Activated T-cell treated with anti-CD3 and anti-CD28 coated beads, Interleukin-2, amount 50 U/mL, for 24 hours (primary cell): Measurements from ENCODE around the gene PPP1R27.

Experiments used
- DNase-seq: peaks from one replicate; pipeline ENCODE4 v3.0.0-alpha.2; 2020
- H3K27ac Mint-ChIP-seq: 2 replicates; pipeline ENCODE4 v1.8.0; 2020; ENCODE audit warnings: mild to moderate bottlenecking, mixed read lengths
- H3K27me3 Mint-ChIP-seq: 2 replicates; pipeline ENCODE4 v1.8.0; 2020; ENCODE audit warnings: mixed read lengths
- H3K36me3 Mint-ChIP-seq: 2 replicates; pipeline ENCODE4 v1.8.0; 2020; ENCODE audit warnings: low read depth, mixed read lengths
- H3K4me1 Mint-ChIP-seq: 2 replicates; pipeline ENCODE4 v1.8.0; 2020; ENCODE audit warnings: low read depth, mixed read lengths
- H3K4me3 Mint-ChIP-seq: 2 replicates; pipeline ENCODE4 v1.8.0; 2020; ENCODE audit warnings: mild to moderate bottlenecking, moderate library complexity, mixed read lengths
- H3K9me3 Mint-ChIP-seq: 2 replicates; pipeline ENCODE4 v1.8.0; 2020; ENCODE audit warnings: mixed read lengths

The PPP1R27 gene, protein sequence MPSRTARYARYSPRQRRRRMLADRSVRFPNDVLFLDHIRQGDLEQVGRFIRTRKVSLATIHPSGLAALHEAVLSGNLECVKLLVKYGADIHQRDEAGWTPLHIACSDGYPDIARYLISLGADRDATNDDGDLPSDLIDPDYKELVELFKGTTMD

DNA sequence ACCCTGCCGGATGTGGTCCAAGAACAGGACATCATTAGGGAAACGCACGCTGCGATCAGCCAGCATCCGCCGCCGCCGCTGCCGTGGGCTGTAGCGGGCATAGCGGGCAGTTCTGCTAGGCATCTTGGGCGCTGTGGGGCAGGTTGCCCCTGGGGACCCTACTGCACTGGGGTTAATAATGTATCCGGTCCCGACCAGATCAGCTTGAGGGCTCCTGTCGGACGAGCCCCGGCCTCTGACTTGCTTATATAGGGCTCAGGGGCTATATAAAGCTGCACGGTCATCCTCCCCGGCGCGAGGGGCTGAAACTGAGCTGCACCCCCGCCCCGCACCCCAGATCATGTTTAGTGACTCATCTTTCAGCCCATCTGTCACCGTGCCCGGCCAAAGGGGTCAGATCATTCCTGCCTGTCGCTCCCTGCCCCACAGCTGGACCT is at the start of gene PPP1R27:
Gene PPP1R27 (minus strand): TSS at position 220 of the 437 bp plus-strand sequence. CDS start 97 bp downstream, at position 123.
- Mint-ChIP-seq H3K9me3 (no peaks in the 10 kb centered on the region), H3K4me3 (peak within 1 kb of the TSS; percentile 88), H3K27me3 (no peaks in the 10 kb centered on the region), H3K36me3 (peaks cover 25% of the 10 kb centered on the region), H3K27ac (peak within 1 kb of the TSS; percentile 94), H3K4me1 (peaks cover 24% of the 10 kb centered on the region)
- no peak for DNase-seq

DNA sequence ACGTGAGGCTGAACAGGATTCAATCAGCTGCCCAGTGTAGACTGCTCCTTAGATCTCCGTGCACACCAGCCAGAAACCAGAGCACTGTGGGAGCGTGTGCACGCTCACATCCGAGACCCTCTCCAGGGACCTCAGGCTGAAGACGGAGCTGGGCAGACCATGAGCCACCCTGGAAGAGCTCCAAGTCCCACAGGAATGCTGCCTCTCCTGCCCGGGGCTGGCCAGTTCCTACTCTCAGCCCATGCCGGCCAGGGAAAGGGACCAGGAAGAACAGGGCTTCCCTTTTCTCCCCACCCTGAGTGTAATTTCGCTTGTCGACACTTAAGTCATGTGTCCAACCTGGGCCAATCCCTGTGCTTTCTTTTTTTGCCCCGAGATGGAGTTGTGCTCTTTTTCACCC is 49.7 kb upstream of the PPP1R27 start:
- peaks cover 97% of the 10 kb centered on the region for H3K36me3 Mint-ChIP-seq
- H3K27ac Mint-ChIP-seq: peak overlapping the region; percentile 22
- peaks cover 27% of the 10 kb centered on the region for H3K4me1 Mint-ChIP-seq
- no peak for DNase-seq
- H3K9me3 Mint-ChIP-seq: no peaks in the 10 kb centered on the region
- no peaks in the 10 kb centered on the region for H3K27me3 Mint-ChIP-seq
- no peak overlapping the region for H3K4me3 Mint-ChIP-seq

DNA sequence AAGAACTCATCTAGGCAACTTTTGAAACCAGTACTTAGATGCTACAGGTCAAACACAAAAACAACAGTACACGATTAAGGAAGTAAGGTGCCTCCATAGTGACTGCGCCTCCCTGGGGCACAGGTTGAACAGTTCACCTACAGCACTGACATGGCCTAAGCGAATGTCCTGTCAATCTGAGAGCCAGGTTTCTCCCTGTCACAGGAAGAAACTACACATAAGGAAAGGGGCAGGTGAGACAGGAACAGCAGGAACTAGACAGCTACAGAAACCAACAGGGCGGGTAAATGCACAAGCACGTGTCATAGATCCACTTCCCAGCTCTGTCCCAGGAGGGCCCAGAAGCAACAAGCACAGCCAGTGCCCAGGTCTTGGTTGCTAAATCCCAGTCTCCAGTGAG is 44.3 kb upstream of the PPP1R27 start:
- H3K4me1 Mint-ChIP-seq: peaks cover 10% of the 10 kb centered on the region
- no peaks in the 10 kb centered on the region for H3K27me3 Mint-ChIP-seq
- no peaks in the 10 kb centered on the region for H3K9me3 Mint-ChIP-seq
- peaks cover 69% of the 10 kb centered on the region for H3K36me3 Mint-ChIP-seq
- peak overlapping the region; percentile 2 for H3K27ac Mint-ChIP-seq
- DNase-seq: no peak
- no peak overlapping the region for H3K4me3 Mint-ChIP-seq

DNA sequence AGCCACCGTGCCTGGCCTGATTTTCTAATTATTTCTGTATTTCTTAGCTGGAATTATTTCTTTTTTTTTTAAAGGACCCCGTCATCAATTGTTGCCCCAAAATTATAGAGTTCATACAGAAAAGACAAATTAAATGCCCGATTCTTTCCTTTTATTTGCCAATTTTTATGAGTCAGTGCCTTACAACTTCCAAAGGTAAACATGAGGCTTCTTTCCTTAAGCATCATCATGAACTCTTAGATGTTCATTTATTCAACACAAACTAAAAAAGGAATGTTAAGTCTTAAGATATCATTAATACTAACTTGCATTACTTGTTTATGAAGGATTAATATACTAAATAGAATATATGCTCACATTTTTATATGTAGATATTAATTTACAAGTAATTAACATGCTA is 43.4 kb upstream of the PPP1R27 start:
- Mint-ChIP-seq H3K27me3 (no peaks in the 10 kb centered on the region), H3K4me3 (no peak overlapping the region), H3K4me1 (peaks cover 18% of the 10 kb centered on the region), H3K27ac (no peak overlapping the region), H3K36me3 (peaks cover 67% of the 10 kb centered on the region), H3K9me3 (no peaks in the 10 kb centered on the region)
- no peak for DNase-seq

DNA sequence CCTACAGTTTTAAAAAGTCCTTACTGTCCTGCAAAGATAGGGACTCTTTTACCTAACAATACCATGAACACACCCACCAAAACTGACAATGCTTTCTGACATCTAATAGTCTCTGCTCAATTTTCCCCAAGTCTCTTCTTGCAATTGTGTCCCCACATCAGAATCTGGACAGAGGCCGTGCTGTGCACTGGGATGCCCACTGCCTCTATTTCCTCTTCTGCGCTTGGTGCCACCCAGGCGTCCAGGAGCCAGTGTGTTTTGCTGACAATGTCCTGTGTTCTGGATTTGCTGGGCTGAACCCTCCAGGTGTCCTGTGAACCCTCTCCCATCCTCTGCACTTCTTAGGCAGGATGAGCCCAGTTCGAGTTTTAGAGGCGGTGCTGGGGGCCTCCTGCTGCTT is 42.7 kb upstream of the PPP1R27 start:
- DNase-seq: no peak
- H3K9me3 Mint-ChIP-seq: no peaks in the 10 kb centered on the region
- peaks cover 68% of the 10 kb centered on the region for H3K36me3 Mint-ChIP-seq
- H3K27me3 Mint-ChIP-seq: no peaks in the 10 kb centered on the region
- H3K27ac Mint-ChIP-seq: peak overlapping the region; percentile 50
- H3K4me1 Mint-ChIP-seq: peaks cover 25% of the 10 kb centered on the region
- H3K4me3 Mint-ChIP-seq: no peak overlapping the region

DNA sequence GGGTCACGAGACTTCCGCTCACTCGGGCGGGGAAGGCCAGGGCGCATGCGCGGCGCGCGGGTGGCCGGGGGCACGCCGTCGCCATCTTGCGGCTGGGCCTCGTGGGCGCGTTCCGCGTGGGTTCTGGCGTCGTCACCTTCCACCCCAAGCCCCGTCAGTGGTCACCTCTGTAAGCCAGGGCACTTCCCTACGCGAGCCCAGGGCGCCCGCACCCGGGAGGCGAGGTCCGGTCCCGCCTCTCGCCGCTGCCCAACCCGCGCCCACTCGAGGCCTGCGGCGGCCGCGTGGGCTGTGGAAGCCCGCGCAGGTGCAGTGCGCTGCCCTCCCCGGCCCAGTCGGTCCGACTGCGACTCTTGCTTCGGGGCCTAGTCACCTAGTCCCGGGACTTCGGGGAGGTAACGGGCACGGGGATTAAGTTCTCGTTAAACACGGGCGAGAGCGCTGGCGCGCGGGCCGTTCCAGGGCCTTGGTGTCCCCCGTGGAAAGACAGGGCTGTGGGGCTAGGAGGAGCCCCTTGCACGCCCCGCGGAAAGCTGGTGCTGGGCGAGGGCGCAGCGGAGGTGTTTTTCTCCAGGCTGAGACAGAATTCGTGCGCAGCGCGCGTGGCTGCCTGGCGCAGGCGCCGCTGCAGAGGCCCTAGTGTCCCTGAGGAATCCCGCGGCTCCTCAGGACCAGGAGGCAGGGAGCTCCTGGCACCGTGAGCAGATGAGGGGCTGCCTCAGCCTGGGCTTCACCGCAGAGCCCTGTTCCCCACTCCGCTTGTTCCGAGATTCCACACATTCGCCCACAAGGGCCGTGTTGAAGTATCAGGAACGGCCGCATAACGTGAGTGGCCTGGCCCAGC is 36.8 kb upstream of the PPP1R27 start:
- DNase-seq: peak; percentile 96
- Mint-ChIP-seq H3K27me3 (no peaks in the 10 kb centered on the region), H3K36me3 (peaks cover 58% of the 10 kb centered on the region), H3K4me3 (peak overlapping the region; percentile 87), H3K27ac (peak overlapping the region; percentile 97), H3K4me1 (peaks cover 50% of the 10 kb centered on the region), H3K9me3 (no peaks in the 10 kb centered on the region)

DNA sequence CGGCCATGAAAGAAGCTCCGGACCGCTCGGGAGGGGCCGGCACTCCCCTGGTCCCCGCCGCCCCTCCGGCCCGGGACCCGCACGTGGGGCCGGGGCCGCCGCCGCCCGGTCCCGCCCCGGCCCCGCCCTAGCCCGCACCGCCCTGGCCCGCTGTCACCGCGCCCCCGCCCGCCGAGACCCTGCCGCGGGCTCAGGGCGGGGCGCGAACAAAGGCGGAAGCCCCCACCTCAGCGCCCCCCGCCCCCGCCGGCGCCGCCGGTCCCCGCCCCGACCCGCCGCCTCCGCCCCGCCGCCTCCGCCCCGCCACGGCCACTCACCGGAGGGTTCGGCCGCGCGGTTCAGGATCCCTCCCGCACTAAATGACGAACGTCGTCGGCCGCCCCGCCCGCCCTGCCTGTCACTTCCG is 36.1 kb upstream of the PPP1R27 start, which contains the start of gene ARHGDIA:
Gene ARHGDIA (minus strand): TSS at position 357 of the 406 bp plus-strand sequence. CDS start 1,407 bp downstream, outside the sequence.
- Mint-ChIP-seq H3K36me3 (peaks cover 64% of the 10 kb centered on the region), H3K4me3 (peak within 1 kb of the TSS; percentile 93), H3K4me1 (peaks cover 55% of the 10 kb centered on the region), H3K27me3 (no peaks in the 10 kb centered on the region), H3K9me3 (no peaks in the 10 kb centered on the region), H3K27ac (peak within 1 kb of the TSS; percentile 97)
- DNase-seq: no peak

DNA sequence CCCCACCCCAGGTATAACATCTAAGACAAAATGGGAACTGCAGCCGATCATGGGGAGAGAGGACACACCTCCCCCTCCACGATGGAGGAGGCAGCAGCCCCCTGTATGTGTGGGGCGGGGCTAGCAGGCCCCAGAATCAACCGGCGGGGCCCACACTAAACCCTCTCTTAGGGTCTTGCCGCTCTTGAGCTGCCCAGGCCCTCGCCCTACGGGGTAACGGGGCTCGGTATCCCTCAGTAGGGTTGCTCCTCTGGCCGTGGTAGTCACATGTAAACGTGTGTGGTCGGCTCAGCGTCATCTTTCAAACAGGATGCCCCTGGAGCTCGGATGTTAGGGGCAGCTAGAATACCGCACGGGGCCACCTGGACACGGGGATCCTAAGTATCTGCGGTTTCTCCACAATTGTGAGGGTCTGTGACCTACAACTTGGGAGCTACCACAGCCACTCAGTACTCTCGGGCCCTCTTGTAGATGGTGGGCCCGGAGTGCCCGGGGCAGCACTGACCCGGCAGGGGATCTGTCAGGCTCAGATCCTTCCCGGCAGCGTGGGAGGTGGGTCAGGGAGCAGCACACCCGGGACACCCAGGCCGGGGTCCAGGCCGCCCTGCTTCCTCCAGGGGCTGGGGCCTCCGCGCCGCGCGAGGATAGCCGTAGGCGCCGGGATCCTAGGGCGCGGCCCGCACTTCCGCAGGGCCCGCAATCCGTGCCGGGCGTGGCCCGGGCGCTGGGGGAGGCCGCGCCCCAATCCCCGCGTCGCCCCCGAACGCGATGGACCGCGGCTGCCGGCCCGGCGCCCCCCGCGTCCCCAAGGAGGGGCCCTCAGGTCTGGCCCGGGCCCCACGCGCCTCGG is 35.5 kb upstream of the PPP1R27 start:
- Mint-ChIP-seq H3K4me3 (peak overlapping the region; percentile 93), H3K4me1 (peaks cover 59% of the 10 kb centered on the region), H3K27ac (peak overlapping the region; percentile 94), H3K9me3 (no peaks in the 10 kb centered on the region), H3K27me3 (no peaks in the 10 kb centered on the region), H3K36me3 (peaks cover 70% of the 10 kb centered on the region)
- peak; percentile 73 for DNase-seq

DNA sequence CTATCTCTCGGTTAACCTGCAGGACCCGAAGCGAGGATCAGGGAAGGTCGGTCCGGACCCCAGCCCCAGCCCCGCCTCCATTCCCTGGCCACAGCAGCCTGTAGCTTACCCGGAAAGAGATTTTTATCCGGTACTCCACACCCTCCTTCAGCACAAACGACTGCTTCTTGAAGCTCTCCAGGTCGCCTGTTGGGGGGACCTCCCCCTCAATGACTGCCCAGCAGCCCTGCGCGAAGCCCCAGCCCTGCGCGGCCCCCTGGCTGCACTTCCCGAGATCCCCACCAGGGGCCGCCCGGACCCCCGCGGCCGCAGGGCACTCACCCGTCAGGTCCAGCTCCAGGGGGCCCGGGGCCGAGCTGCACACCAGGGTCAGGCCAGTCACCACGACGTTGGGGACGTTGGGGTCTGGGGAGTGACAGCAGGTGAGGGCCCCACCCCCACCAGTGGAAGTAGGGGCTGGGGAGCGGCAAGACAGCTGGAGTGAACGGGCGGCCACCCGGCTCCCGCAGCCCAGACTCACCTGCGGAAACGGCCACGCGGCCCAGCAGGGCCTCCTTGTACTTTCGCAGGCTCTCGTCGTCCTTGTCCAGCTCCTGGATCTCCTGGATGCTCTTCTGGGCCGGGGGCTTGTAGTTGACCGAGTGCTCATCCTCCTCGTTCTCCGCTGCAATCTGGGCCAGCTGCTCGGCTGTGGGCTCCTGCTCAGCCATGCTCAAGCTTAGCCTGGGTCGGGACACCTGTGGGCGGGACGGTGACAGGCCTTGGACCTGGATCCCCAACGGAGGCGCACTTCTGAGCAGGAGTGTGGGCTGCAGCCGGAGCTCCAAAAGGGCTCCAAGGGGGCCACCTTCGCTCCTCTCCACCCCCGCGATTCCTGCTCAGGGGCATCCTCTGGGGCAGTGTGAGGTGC is 34.6 kb upstream of the PPP1R27 start:
- Mint-ChIP-seq H3K4me1 (peaks cover 57% of the 10 kb centered on the region), H3K27me3 (no peaks in the 10 kb centered on the region), H3K9me3 (no peaks in the 10 kb centered on the region), H3K27ac (peak overlapping the region; percentile 94), H3K36me3 (peaks cover 79% of the 10 kb centered on the region), H3K4me3 (peak overlapping the region; percentile 93)
- peak; percentile 76 for DNase-seq

DNA sequence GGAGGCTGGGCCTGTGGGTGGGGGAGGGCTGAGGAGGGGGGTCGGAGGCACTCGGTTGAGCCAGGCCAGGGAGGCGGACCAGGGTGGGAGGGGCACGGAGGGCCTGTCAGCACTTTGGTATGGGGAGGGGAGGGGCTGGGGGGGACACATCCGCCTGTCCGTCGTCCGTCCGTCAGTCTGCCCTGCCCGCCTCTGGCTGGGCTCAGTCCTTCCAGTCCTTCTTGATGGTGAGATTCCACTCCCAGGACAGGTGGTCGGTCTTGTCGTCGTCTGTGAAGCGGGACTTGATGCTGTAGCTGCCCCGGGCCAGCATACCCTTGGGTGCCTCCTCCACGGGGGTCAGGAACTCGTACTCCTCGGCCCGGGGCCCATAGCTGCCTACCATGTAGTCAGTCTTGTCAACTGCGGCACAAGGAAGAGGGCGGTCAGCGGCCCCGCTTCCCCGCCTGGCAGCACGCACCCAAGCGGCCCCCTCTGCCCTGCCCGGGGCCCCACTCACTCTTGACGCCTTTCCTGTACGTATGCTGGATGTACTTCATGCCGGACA is 33.9 kb upstream of the PPP1R27 start:
- Mint-ChIP-seq H3K9me3 (no peaks in the 10 kb centered on the region), H3K4me1 (peaks cover 51% of the 10 kb centered on the region), H3K4me3 (peak overlapping the region; percentile 93), H3K27me3 (no peaks in the 10 kb centered on the region), H3K27ac (peak overlapping the region; percentile 94), H3K36me3 (peaks cover 84% of the 10 kb centered on the region)
- no peak for DNase-seq

DNA sequence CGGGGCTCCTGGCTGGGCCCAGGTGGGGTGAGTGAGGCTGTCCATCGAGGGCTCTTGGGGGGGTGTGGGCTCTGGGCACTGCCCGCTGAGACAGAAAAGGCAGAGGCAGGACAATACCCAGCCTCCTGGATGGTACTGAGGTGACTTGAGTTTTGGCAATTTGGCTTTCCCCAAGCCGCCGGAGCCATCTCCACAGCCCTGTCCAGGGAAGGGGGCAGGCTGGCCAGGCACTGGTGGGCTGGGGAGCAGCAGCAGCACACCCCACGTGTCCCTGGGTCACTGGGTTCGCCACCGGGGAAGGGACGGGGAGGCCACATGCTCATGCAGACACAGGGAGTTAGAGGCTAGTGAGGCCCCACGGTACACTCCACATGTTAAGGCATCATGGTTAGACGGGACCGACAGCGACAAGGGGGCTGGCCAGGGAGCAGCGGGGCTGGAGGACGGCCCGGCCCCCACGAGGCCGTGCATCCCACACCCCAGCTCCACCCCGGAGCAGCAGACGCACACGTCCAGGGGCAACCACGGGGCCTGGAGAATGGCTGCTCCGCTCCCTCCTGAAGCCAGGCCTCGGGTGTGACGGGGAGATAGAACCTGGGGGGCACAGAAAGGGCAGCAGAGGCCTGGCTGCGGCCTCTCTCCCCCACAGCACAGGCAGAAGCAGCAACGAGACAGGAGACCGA is 33.3 kb upstream of the PPP1R27 start:
- no peaks in the 10 kb centered on the region for H3K9me3 Mint-ChIP-seq
- H3K4me1 Mint-ChIP-seq: peaks cover 52% of the 10 kb centered on the region
- peaks cover 85% of the 10 kb centered on the region for H3K36me3 Mint-ChIP-seq
- DNase-seq: no peak
- H3K27me3 Mint-ChIP-seq: no peaks in the 10 kb centered on the region
- H3K27ac Mint-ChIP-seq: peak overlapping the region; percentile 86
- H3K4me3 Mint-ChIP-seq: peak overlapping the region; percentile 43

DNA sequence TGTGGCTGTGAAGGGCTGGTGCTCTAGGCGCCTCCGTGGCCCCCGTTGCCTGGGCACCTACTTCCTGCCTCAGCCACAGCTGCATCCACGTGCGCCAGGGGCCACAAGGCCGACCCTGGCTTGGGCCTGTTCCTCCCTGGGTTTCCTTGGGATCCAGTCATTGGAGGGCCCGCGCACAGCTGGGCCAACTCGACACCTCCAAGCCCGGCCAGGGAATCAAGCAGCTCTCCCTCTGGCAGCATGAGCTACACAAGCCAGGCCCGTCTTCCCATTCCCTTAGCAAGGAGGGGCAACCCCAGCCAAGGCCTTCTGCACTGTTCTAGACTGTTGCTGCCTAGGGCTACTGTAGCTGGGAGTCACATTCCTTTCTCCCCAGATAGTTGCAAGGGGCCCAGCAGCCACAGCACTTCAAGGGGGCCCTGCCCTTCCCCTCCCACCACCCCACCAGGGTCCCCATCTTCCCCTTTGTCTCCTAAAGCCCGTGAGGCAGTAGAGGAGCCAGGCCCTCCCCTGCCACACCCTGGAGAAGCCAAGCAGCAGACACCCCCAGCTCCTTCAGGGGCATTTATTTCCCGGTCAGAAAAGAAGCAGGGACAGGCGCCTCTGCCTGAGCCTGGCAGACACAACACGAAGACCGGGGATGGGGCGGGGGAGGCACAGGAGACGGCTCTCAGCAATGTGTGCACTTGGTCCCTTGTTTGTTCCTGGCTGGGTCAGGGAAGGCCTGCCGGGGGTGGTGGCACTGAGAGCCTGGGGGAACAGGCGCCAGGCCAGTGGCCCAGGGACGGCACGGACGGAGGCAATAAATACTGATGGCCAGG is 32.5 kb upstream of the PPP1R27 start:
- peak; percentile 63 for DNase-seq
- no peaks in the 10 kb centered on the region for H3K9me3 Mint-ChIP-seq
- peaks cover 86% of the 10 kb centered on the region for H3K36me3 Mint-ChIP-seq
- H3K27ac Mint-ChIP-seq: peak overlapping the region; percentile 86
- H3K4me1 Mint-ChIP-seq: peaks cover 53% of the 10 kb centered on the region
- H3K4me3 Mint-ChIP-seq: peak overlapping the region; percentile 49
- H3K27me3 Mint-ChIP-seq: no peaks in the 10 kb centered on the region
